GM23338 (cell line): ENCODE data around the gene ZIC5. TPM values are rescaled to one million over a fixed set of nuclear protein-coding genes. Genes with fewer than 3 reads are reported as not detected.
A peak's percentile ranks its signal among the peaks of the same experiment; 100 is the strongest.

Experiments used
- ATAC-seq: fragments of 200-7000 bp; cut with Tn5 transposase; 3 replicates; pipeline ENCODE4 v1.9.1; 2020
- DNase-seq: peaks from one replicate; pipeline ENCODE4 v3.0.0-alpha.2; 2015; ENCODE audit warnings: low spot score
- H2AFZ ChIP-seq: fragments of 200-600 bp; sonication (generic); 2 replicates; pipeline ENCODE4 v1.8.0; 2016; ENCODE audit warnings: antibody characterized with exemption, mild to moderate bottlenecking, moderate library complexity
- H3F3A ChIP-seq: fragments of 200-600 bp; sonication (generic); replicated peaks from 2 replicates; pipeline ENCODE4 v1.8.0; 2017; ENCODE audit warnings: antibody characterized with exemption, mixed run types, low read depth
- H3K27ac ChIP-seq: fragments of 200-600 bp; sonication (generic); 2 replicates; pipeline ENCODE4 v1.6.1; 2016; ENCODE audit warnings: low read depth
- H3K27me3 ChIP-seq: fragments of 200-600 bp; sonication (generic); 2 replicates; pipeline ENCODE4 v1.8.0; 2016; ENCODE audit warnings: mild to moderate bottlenecking, mixed run types, moderate library complexity; ENCODE audit not compliant: insufficient read depth
- H3K36me3 ChIP-seq: fragments of 200-600 bp; sonication (generic); 2 replicates; pipeline ENCODE4 v1.8.0; 2016; ENCODE audit warnings: mild to moderate bottlenecking; ENCODE audit not compliant: insufficient read depth
- H3K4me1 ChIP-seq: fragments of 200-600 bp; sonication (generic); 2 replicates; pipeline ENCODE4 v1.8.0; 2016; ENCODE audit warnings: mild to moderate bottlenecking, moderate library complexity; ENCODE audit not compliant: insufficient read depth
- H3K4me2 ChIP-seq: fragments of 200-600 bp; sonication (generic); 2 replicates; pipeline ENCODE4 v1.7.1; 2017; ENCODE audit warnings: mixed run types
- H3K4me3 ChIP-seq: fragments of 200-600 bp; sonication (generic); 2 replicates; pipeline ENCODE4 v1.6.1; 2016; ENCODE audit warnings: mixed run types
- H3K79me2 ChIP-seq: fragments of 200-600 bp; sonication (generic); replicated peaks from 2 replicates; pipeline ENCODE4 v1.8.0; 2017; ENCODE audit warnings: mild to moderate bottlenecking; ENCODE audit not compliant: insufficient read depth
- H3K9me2 ChIP-seq: fragments of 200-600 bp; sonication (generic); 2 replicates; pipeline ENCODE4 v1.8.0; 2017; ENCODE audit not compliant: insufficient read depth
- H4K20me1 ChIP-seq: fragments of 200-600 bp; sonication (generic); replicated peaks from 2 replicates; pipeline ENCODE4 v1.8.0; 2017; ENCODE audit warnings: mild to moderate bottlenecking; ENCODE audit not compliant: insufficient read depth
- H3K27ac Mint-ChIP-seq: 2 replicates; pipeline ENCODE4 v1.8.0; 2020; ENCODE audit warnings: inconsistent platforms, mild to moderate bottlenecking, moderate library complexity, mixed read lengths
- H3K27me3 Mint-ChIP-seq: 3 replicates; pipeline ENCODE4 v1.8.0; 2022; ENCODE audit warnings: low read depth, mild to moderate bottlenecking, moderate library complexity, mixed read lengths, inconsistent platforms; ENCODE audit not compliant: insufficient read depth, poor library complexity
- H3K36me3 Mint-ChIP-seq: 3 replicates; pipeline ENCODE4 v1.8.0; 2021; ENCODE audit warnings: low read depth, mild to moderate bottlenecking, inconsistent platforms, moderate library complexity, mixed read lengths
- H3K4me1 Mint-ChIP-seq: 3 replicates; pipeline ENCODE4 v1.8.0; 2020; ENCODE audit warnings: mild to moderate bottlenecking, inconsistent platforms, mixed read lengths
- H3K4me3 Mint-ChIP-seq: 3 replicates; pipeline ENCODE4 v1.8.0; 2021; ENCODE audit warnings: moderate library complexity, mild to moderate bottlenecking, inconsistent platforms, mixed read lengths
- H3K9me3 Mint-ChIP-seq: 3 replicates; pipeline ENCODE4 v1.8.0; 2020; ENCODE audit warnings: moderate library complexity, mild to moderate bottlenecking, inconsistent platforms, mixed read lengths
- POLR2AphosphoS5 ChIP-seq: IDR thresholded peaks from 2 replicates; pipeline ENCODE4 v1.6.1; 2016; ENCODE audit warnings: antibody characterized with exemption, low read depth
- polyA plus RNA-seq: library from polyadenylated mRNA; unstranded; fragments of >200 nt; fragmentation: Nextera tagmentation; extraction: Ambion mirVana; gene quantifications from 2 replicates; pipeline ENCODE4 v1.2.1, GENCODE V29; 2016
- total RNA-seq: library from RNA; depleted of rRNA; stranded (reverse); fragments of >200 nt; shearing (Covaris generic); gene quantifications from 2 replicates; pipeline ENCODE4 v1.2.3, GENCODE V29; 2014
- TF ChIP-seq, protein P1 (sequence below), 2 experiments: fragments of 200-600 bp in 1 of 2; sonication (generic) in 1 of 2; conservative IDR thresholded peaks; 2 replicates each; pipeline versions ENCODE4 v1.5.1 to v1.6.1; 2016 to 2017; ENCODE audit warnings: antibody characterized with exemption in 2 of 2, low read depth in 2 of 2, mild to moderate bottlenecking in 2 of 2, moderate library complexity in 1 of 2
- TF ChIP-seq, protein P2 (sequence below): fragments of 250-450 bp; sonication (Bioruptor Pico); IDR thresholded peaks from 2 replicates; pipeline ENCODE4 v1.5.0; 2020; ENCODE audit warnings: mild to moderate bottlenecking, moderate library complexity
- TF ChIP-seq, protein P3 (sequence below): IDR thresholded peaks from 2 replicates; pipeline ENCODE4 v1.6.1; 2016; ENCODE audit warnings: antibody characterized with exemption

The ZIC5 gene
- total and polyA plus RNA-seq, 2 experiments from 2014 or later = 14.1 to 28.0 TPM

DNA sequence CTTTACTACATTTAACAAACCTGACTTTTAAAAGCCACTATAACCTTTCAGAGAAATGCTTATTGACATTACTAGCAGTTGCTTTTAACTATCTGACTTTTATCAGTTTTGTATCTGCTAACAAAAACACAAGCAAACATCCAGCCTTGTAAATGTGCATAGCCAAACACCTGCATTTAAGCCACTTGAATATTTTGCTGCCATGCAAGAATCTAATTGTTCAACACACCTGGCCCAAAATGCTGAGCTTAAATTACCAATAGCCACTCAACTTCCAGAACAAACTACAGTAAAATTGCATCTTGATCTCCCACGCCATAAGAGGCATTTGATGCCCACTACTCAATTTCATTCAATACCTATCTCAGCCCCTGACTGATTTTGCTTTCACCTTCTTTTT, 9.3 kb downstream of the ZIC5 start:
- Histone ChIP-seq H3K4me1 (peaks cover 83% of the 10 kb centered on the region), H3K4me3 (peak overlapping the region; percentile 11; the same call in 1 of the 2 replicates), H4K20me1 (peaks cover 29% of the 10 kb centered on the region), H3K9me2 (no peaks in the 10 kb centered on the region), H3F3A (peaks cover 23% of the 10 kb centered on the region), H3K36me3 (peaks cover 21% of the 10 kb centered on the region), H2AFZ (no peak overlapping the region), H3K4me2 (peak overlapping the region; percentile 35; the same call in 1 of the 2 replicates), H3K27ac (no peak overlapping the region), H3K79me2 (peaks cover 23% of the 10 kb centered on the region), H3K27me3 (peaks cover 79% of the 10 kb centered on the region)
- ATAC-seq (no peak), DNase-seq (no peak)
- Mint-ChIP-seq H3K36me3 (peaks cover 37% of the 10 kb centered on the region), H3K9me3 (no peaks in the 10 kb centered on the region; the same call in 2 of the 3 replicates), H3K4me3 (no peak overlapping the region; the same call in 2 of the 3 replicates), H3K27ac (no peak overlapping the region), H3K4me1 (peaks cover 61% of the 10 kb centered on the region), H3K27me3 (peaks cover 49% of the 10 kb centered on the region)
- peak; percentile 30 for TF ChIP-seq POLR2AphosphoS5
- TF ChIP-seq, protein P1, sequence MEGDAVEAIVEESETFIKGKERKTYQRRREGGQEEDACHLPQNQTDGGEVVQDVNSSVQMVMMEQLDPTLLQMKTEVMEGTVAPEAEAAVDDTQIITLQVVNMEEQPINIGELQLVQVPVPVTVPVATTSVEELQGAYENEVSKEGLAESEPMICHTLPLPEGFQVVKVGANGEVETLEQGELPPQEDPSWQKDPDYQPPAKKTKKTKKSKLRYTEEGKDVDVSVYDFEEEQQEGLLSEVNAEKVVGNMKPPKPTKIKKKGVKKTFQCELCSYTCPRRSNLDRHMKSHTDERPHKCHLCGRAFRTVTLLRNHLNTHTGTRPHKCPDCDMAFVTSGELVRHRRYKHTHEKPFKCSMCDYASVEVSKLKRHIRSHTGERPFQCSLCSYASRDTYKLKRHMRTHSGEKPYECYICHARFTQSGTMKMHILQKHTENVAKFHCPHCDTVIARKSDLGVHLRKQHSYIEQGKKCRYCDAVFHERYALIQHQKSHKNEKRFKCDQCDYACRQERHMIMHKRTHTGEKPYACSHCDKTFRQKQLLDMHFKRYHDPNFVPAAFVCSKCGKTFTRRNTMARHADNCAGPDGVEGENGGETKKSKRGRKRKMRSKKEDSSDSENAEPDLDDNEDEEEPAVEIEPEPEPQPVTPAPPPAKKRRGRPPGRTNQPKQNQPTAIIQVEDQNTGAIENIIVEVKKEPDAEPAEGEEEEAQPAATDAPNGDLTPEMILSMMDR (conservative IDR thresholded peaks at IDR 0.05; ENCODE audit: low read depth in 2 of 2) = no peak
- TF ChIP-seq, protein P2, sequence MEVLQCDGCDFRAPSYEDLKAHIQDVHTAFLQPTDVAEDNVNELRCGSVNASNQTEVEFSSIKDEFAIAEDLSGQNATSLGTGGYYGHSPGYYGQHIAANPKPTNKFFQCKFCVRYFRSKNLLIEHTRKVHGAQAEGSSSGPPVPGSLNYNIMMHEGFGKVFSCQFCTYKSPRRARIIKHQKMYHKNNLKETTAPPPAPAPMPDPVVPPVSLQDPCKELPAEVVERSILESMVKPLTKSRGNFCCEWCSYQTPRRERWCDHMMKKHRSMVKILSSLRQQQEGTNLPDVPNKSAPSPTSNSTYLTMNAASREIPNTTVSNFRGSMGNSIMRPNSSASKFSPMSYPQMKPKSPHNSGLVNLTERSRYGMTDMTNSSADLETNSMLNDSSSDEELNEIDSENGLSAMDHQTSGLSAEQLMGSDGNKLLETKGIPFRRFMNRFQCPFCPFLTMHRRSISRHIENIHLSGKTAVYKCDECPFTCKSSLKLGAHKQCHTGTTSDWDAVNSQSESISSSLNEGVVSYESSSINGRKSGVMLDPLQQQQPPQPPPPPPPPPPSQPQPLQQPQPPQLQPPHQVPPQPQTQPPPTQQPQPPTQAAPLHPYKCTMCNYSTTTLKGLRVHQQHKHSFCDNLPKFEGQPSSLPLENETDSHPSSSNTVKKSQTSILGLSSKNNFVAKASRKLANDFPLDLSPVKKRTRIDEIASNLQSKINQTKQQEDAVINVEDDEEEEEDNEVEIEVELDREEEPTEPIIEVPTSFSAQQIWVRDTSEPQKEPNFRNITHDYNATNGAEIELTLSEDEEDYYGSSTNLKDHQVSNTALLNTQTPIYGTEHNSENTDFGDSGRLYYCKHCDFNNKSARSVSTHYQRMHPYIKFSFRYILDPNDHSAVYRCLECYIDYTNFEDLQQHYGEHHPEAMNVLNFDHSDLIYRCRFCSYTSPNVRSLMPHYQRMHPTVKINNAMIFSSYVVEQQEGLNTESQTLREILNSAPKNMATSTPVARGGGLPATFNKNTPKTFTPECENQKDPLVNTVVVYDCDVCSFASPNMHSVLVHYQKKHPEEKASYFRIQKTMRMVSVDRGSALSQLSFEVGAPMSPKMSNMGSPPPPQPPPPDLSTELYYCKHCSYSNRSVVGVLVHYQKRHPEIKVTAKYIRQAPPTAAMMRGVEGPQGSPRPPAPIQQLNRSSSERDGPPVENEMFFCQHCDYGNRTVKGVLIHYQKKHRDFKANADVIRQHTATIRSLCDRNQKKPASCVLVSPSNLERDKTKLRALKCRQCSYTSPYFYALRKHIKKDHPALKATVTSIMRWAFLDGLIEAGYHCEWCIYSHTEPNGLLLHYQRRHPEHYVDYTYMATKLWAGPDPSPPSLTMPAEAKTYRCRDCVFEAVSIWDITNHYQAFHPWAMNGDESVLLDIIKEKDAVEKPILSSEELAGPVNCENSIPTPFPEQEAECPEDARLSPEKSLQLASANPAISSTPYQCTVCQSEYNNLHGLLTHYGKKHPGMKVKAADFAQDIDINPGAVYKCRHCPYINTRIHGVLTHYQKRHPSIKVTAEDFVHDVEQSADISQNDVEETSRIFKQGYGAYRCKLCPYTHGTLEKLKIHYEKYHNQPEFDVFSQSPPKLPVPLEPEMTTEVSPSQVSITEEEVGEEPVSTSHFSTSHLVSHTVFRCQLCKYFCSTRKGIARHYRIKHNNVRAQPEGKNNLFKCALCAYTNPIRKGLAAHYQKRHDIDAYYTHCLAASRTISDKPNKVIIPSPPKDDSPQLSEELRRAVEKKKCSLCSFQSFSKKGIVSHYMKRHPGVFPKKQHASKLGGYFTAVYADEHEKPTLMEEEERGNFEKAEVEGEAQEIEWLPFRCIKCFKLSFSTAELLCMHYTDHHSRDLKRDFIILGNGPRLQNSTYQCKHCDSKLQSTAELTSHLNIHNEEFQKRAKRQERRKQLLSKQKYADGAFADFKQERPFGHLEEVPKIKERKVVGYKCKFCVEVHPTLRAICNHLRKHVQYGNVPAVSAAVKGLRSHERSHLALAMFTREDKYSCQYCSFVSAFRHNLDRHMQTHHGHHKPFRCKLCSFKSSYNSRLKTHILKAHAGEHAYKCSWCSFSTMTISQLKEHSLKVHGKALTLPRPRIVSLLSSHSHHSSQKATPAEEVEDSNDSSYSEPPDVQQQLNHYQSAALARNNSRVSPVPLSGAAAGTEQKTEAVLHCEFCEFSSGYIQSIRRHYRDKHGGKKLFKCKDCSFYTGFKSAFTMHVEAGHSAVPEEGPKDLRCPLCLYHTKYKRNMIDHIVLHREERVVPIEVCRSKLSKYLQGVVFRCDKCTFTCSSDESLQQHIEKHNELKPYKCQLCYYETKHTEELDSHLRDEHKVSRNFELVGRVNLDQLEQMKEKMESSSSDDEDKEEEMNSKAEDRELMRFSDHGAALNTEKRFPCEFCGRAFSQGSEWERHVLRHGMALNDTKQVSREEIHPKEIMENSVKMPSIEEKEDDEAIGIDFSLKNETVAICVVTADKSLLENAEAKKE (CRISPR knock-in tag) = no peak

DNA sequence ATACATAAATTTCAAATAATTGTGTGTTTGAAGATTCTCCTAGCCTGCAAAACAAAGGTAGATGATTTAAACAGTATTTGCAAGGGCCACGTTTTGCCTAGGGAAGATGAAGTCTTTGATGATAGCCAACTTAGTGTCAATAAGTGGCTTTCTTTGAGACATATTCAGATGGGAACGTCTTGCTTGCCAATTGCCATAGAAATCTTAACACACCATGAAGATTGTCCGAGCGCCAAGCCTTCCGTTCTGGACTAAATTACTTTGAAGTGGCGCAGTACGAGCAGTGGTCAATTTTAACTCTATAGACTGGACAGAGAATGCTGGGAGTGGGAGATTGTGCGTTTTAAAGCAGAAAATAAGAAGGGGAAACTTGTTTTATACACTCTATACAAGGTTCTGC, 9.9 kb downstream of the ZIC5 start:
- H3K4me3 Mint-ChIP-seq = no peak overlapping the region; the same call in 2 of the 3 replicates
- H3K27ac ChIP-seq = no peak overlapping the region
- H3K4me3 ChIP-seq = peak overlapping the region; percentile 40; the same call in 1 of the 2 replicates
- peaks cover 83% of the 10 kb centered on the region for H3K4me1 ChIP-seq
- H2AFZ ChIP-seq = no peak overlapping the region
- peaks cover 17% of the 10 kb centered on the region for H3K79me2 ChIP-seq
- peaks cover 60% of the 10 kb centered on the region for H3K4me1 Mint-ChIP-seq
- DNase-seq (no peak), ATAC-seq (no peak)
- peaks cover 79% of the 10 kb centered on the region for H3K27me3 ChIP-seq
- peaks cover 23% of the 10 kb centered on the region for H3F3A ChIP-seq
- H3K36me3 ChIP-seq = peaks cover 21% of the 10 kb centered on the region
- H4K20me1 ChIP-seq = peaks cover 24% of the 10 kb centered on the region
- no peaks in the 10 kb centered on the region for H3K9me3 Mint-ChIP-seq
- H3K36me3 Mint-ChIP-seq = peaks cover 31% of the 10 kb centered on the region
- no peaks in the 10 kb centered on the region for H3K9me2 ChIP-seq
- H3K4me2 ChIP-seq = peak overlapping the region; percentile 74
- H3K27me3 Mint-ChIP-seq = peaks cover 54% of the 10 kb centered on the region
- no peak overlapping the region for H3K27ac Mint-ChIP-seq
- TF ChIP-seq, protein P1 (conservative IDR thresholded peaks at IDR 0.05; ENCODE audit: low read depth in 2 of 2) = no peak
- TF ChIP-seq, protein P3, sequence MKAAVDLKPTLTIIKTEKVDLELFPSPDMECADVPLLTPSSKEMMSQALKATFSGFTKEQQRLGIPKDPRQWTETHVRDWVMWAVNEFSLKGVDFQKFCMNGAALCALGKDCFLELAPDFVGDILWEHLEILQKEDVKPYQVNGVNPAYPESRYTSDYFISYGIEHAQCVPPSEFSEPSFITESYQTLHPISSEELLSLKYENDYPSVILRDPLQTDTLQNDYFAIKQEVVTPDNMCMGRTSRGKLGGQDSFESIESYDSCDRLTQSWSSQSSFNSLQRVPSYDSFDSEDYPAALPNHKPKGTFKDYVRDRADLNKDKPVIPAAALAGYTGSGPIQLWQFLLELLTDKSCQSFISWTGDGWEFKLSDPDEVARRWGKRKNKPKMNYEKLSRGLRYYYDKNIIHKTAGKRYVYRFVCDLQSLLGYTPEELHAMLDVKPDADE = no peak
- no peak; the same call in 1 of the 2 replicates for TF ChIP-seq POLR2AphosphoS5
